OCI-LY3 (cell line): Measurements from ENCODE around the gene GRXCR2.

ENCODE experiments used
- H2AFZ ChIP-seq: fragments of 200-600, 300-600 bp; shearing (Covaris generic); 2 replicates; pipeline ENCODE4 v1.6.0; 2014; ENCODE audit warnings: antibody characterized with exemption, low read depth, low read length
- H3K27ac ChIP-seq: fragments of 200-600, 300-600 bp; sonication (generic); 2 replicates; pipeline ENCODE4 v1.5.1; 2014; ENCODE audit warnings: mild to moderate bottlenecking, low read length, moderate library complexity, mixed read lengths
- H3K27me3 ChIP-seq: fragments of 200-600, 300-600 bp; sonication (generic); 2 replicates; pipeline ENCODE4 v1.6.1; 2014; ENCODE audit warnings: low read depth, low read length, mixed read lengths
- H3K36me3 ChIP-seq: fragments of 200-600, 300-600 bp; sonication (generic); replicated peaks from 2 replicates; pipeline ENCODE3; 2014; ENCODE audit warnings: low read depth, low read length, mixed read lengths
- H3K4me1 ChIP-seq: fragments of 300-600, 200-600 bp; sonication (generic); 2 replicates; pipeline ENCODE4 v1.6.1; 2014; ENCODE audit warnings: low read length, mixed read lengths
- H3K4me2 ChIP-seq: fragments of 200-600, 300-600 bp; sonication (generic); 2 replicates; pipeline ENCODE4 v1.6.1; 2014; ENCODE audit warnings: low read length, mixed read lengths
- H3K4me3 ChIP-seq: fragments of 300-600, 200-600 bp; sonication (generic); 2 replicates; pipeline ENCODE4 v1.5.1; 2014; ENCODE audit warnings: antibody characterized with exemption, mild to moderate bottlenecking, low read length, moderate library complexity
- H3K79me2 ChIP-seq: fragments of 300-600, 200-600 bp; shearing (Covaris generic); 2 replicates; pipeline ENCODE4 v1.6.1; 2014; ENCODE audit warnings: mild to moderate bottlenecking, low read length, mixed read lengths
- H3K9ac ChIP-seq: fragments of 300-600, 200-600 bp; shearing (Covaris generic); 2 replicates; pipeline ENCODE4 v1.6.0; 2014; ENCODE audit warnings: mild to moderate bottlenecking, low read length, moderate library complexity
- H3K9me3 ChIP-seq: fragments of 200-600, 300-600 bp; shearing (Covaris generic); 2 replicates; pipeline ENCODE4 v1.6.1; 2014; ENCODE audit warnings: low read length, mixed read lengths; ENCODE audit not compliant: insufficient read depth
- H4K20me1 ChIP-seq: fragments of 200-600, 300-600 bp; sonication (generic); 2 replicates; pipeline ENCODE4 v1.6.1; 2016; ENCODE audit warnings: low read length, mixed read lengths; ENCODE audit not compliant: insufficient read depth
- EZH2phosphoT487 ChIP-seq: fragments of 200-600 bp; shearing (Covaris generic); IDR thresholded peaks from 2 replicates; pipeline ENCODE4 v1.6.1; 2018; ENCODE audit warnings: antibody characterized with exemption, mixed run types, low read depth
- TF ChIP-seq, protein P1 (sequence below): fragments of 200-600, 300-600 bp; sonication (generic); IDR thresholded peaks from 2 replicates; pipeline ENCODE4 v1.5.1; 2014; ENCODE audit warnings: antibody characterized with exemption, low read length, low read depth

The GRXCR2 gene

GRCh38 chr5:145847499-145848497 lies 25.0 kb downstream of the GRXCR2 start:
- Histone ChIP-seq H3K27ac (no peak overlapping the region), H3K4me1 (no peaks in the 10 kb centered on the region), H3K36me3 (no peaks in the 10 kb centered on the region), H3K4me2 (no peak overlapping the region), H2AFZ (no peak overlapping the region), H3K27me3 (no peaks in the 10 kb centered on the region; the same call in 1 of the 2 replicates), H3K79me2 (no peaks in the 10 kb centered on the region), H3K9ac (no peak overlapping the region), H4K20me1 (no peaks in the 10 kb centered on the region), H3K4me3 (no peak overlapping the region), H3K9me3 (no peaks in the 10 kb centered on the region)
- no peak for TF ChIP-seq EZH2phosphoT487
- TF ChIP-seq, protein P1, sequence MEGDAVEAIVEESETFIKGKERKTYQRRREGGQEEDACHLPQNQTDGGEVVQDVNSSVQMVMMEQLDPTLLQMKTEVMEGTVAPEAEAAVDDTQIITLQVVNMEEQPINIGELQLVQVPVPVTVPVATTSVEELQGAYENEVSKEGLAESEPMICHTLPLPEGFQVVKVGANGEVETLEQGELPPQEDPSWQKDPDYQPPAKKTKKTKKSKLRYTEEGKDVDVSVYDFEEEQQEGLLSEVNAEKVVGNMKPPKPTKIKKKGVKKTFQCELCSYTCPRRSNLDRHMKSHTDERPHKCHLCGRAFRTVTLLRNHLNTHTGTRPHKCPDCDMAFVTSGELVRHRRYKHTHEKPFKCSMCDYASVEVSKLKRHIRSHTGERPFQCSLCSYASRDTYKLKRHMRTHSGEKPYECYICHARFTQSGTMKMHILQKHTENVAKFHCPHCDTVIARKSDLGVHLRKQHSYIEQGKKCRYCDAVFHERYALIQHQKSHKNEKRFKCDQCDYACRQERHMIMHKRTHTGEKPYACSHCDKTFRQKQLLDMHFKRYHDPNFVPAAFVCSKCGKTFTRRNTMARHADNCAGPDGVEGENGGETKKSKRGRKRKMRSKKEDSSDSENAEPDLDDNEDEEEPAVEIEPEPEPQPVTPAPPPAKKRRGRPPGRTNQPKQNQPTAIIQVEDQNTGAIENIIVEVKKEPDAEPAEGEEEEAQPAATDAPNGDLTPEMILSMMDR: no peak

DNA sequence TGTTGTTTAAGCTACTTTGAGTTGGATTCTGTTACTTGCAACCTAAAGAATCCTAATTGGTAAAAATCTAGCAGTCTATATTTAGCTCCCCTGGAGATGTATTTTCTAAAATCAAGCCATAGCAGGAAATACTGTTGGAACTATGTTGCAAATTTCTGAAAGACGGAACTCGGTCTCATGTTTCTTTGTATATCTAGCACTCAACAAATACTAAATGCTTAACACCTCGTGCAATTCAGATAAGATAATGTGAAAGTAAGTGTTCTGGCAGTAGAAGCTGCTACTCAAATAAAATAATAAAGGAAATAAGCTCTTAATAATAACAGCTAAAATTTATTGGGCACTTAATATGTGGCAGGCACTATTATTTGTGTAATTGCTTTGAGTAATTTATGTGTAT lies 26.7 kb downstream of the GRXCR2 start:
- Histone ChIP-seq H3K79me2 (no peaks in the 10 kb centered on the region), H3K9me3 (no peaks in the 10 kb centered on the region), H3K27me3 (no peaks in the 10 kb centered on the region; the same call in 1 of the 2 replicates), H3K4me2 (no peak overlapping the region), H2AFZ (no peak overlapping the region), H3K9ac (no peak overlapping the region), H3K36me3 (no peaks in the 10 kb centered on the region), H4K20me1 (no peaks in the 10 kb centered on the region), H3K27ac (no peak overlapping the region), H3K4me3 (no peak overlapping the region), H3K4me1 (no peaks in the 10 kb centered on the region)
- TF ChIP-seq, protein P1: no peak
- TF ChIP-seq EZH2phosphoT487: no peak

GRCh38 chr5:145841299-145841698 lies 31.5 kb downstream of the GRXCR2 start:
- no peaks in the 10 kb centered on the region for H4K20me1 ChIP-seq
- H3K4me2 ChIP-seq: no peak overlapping the region

More at GRCh38 chr5:145841299-145841698, 31.5 kb downstream of the GRXCR2 start:
- Histone ChIP-seq H3K27me3 (no peaks in the 10 kb centered on the region), H3K79me2 (no peaks in the 10 kb centered on the region), H3K9me3 (no peaks in the 10 kb centered on the region), H3K4me3 (no peak overlapping the region), H2AFZ (no peak overlapping the region), H3K9ac (no peak overlapping the region), H3K4me1 (no peaks in the 10 kb centered on the region), H3K36me3 (no peaks in the 10 kb centered on the region), H3K27ac (no peak overlapping the region)
- TF ChIP-seq, protein P1: no peak
- no peak for TF ChIP-seq EZH2phosphoT487
